SK-N-MC (cell line): Measurements from ENCODE around the gene CDKN2B-AS1.

Experiments
- DNase-seq: peaks from one replicate; pipeline ENCODE4 v3.0.0-alpha.2; 2011; ENCODE audit warnings: low read depth, low spot score
- H3K27ac ChIP-seq: fragments of 200-600 bp; sonication (generic); 2 replicates; pipeline ENCODE4 v1.5.1; 2016; ENCODE audit warnings: mixed run types
- H3K36me3 ChIP-seq: fragments of 200-600 bp; sonication (generic); 2 replicates; pipeline ENCODE4 v1.6.1; 2017; ENCODE audit warnings: antibody characterized with exemption, low read length, mixed read lengths; ENCODE audit not compliant: insufficient read depth
- H3K4me3 ChIP-seq: fragments of 200-600 bp; sonication (generic); 2 replicates; pipeline ENCODE4 v1.5.1; 2016
- H3K9ac ChIP-seq: fragments of 200-600 bp; sonication (generic); 2 replicates; pipeline ENCODE4 v1.8.0; 2017; ENCODE audit warnings: mixed run types, mixed read lengths; ENCODE audit not compliant: insufficient read length
- H3K9me3 ChIP-seq: fragments of 200-600 bp; sonication (generic); 2 replicates; pipeline ENCODE4 v1.6.1; 2017; ENCODE audit warnings: low read depth, mild to moderate bottlenecking, antibody characterized with exemption, low read length, moderate library complexity, mixed read lengths
- EZH2 ChIP-seq: fragments of 200-600 bp; sonication (generic); IDR thresholded peaks from one replicate; pipeline ENCODE4 v1.6.1; 2017; ENCODE audit warnings: antibody characterized with exemption
- FOXP2 ChIP-seq: optimal IDR thresholded peaks from 2 replicates; pipeline ENCODE3; 2011; ENCODE audit warnings: mild to moderate bottlenecking, moderate library complexity; ENCODE audit not compliant: insufficient read depth; ENCODE audit errors: extremely low read length, control extremely low read depth
- POLR2AphosphoS5 ChIP-seq: IDR thresholded peaks from 2 replicates; pipeline ENCODE4 v1.6.1; 2012; ENCODE audit warnings: mild to moderate bottlenecking, low read depth, low read length, borderline replicate concordance

CDKN2B-AS1 gene

GRCh38 chr9:21974722-21975409 lies 19.7 kb upstream of the CDKN2B-AS1 start:
- Histone ChIP-seq H3K9ac (peak overlapping the region; percentile 86), H3K36me3 (peaks cover 27% of the 10 kb centered on the region), H3K27ac (peak overlapping the region; percentile 70), H3K4me3 (peak overlapping the region; percentile 85), H3K9me3 (no peaks in the 10 kb centered on the region)
- TF ChIP-seq EZH2 = no peak
- TF ChIP-seq FOXP2 = no peak
- TF ChIP-seq POLR2AphosphoS5 = peak; percentile 63; the same call in 1 of the 2 replicates
- DNase-seq = no peak

- Histone ChIP-seq H3K27ac (no peak overlapping the region), H3K9me3 (no peaks in the 10 kb centered on the region), H3K9ac (no peak overlapping the region), H3K36me3 (peaks cover 13% of the 10 kb centered on the region), H3K4me3 (no peak overlapping the region)
- TF ChIP-seq FOXP2 (no peak), POLR2AphosphoS5 (no peak), EZH2 (no peak)
- no peak for DNase-seq
Observed at GRCh38 chr9:21976334-21976875, 18.2 kb upstream of the CDKN2B-AS1 start.

DNA sequence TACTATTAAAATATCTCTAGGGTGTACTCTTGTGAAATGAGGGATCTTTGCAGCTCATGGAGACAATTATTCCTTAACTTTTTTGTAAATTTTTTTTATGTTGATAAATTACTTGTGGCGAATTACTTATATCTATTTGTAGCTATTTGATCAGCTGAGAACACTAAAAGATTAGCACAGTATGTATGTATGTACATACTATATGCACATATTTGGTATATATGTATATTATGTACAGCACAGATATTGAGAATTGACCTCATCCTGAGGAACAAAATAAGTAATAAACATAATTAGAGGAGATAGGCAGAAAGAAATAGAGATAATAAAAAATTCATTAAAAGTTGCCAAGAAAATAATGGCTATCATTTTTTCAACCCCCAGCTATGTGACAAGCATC lies 12.2 kb upstream of the CDKN2B-AS1 start:
- Histone ChIP-seq H3K9ac (no peak overlapping the region), H3K27ac (peak overlapping the region; percentile 79; the same call in 1 of the 2 replicates), H3K4me3 (no peak overlapping the region), H3K9me3 (no peaks in the 10 kb centered on the region), H3K36me3 (0 out of 2 replicates have a peak, but pooled peaks cover 7% of the 10 kb centered on the region)
- no peak for TF ChIP-seq POLR2AphosphoS5
- DNase-seq = no peak

DNA sequence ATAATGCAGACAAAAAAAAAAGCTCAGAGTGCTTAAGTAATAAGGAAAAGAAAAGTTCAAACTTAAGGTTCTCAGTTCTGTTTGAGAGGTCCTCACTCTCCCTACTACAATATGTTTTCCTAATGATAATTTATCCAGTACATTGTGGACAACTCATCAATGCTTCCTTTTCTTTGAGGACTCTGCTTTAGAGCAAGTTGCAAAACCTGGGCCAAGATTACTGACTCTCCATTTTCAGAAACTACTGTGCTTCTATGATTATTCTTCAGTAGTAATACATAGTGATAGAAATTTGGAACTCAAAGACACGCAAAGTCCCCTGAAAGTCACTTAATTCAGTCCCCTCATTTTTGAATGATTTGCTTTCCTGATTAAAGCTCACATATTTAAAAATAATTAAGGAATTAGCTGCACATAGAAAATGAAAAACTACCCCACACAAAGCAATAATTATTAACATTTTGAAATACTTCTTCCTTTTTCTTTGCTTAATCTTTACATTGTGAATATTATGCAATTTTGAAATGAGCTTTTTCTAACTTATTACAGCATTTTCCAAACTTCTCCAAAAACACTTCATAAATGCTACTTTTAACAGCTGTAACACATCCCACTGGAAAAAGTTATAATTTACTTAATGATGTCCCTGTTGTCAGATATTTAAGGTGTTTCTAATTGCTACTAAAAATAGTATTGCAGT lies 11.6 kb upstream of the CDKN2B-AS1 start:
- no peak for TF ChIP-seq EZH2
- no peak for TF ChIP-seq FOXP2
- no peak for TF ChIP-seq POLR2AphosphoS5
- Histone ChIP-seq H3K27ac (peak overlapping the region; percentile 79), H3K9me3 (no peaks in the 10 kb centered on the region), H3K4me3 (peak overlapping the region; percentile 21), H3K36me3 (0 out of 2 replicates have a peak, but pooled peaks cover 7% of the 10 kb centered on the region), H3K9ac (peak overlapping the region; percentile 24)
- DNase-seq = no peak

GRCh38 chr9:21983561-21983935 lies 11.0 kb upstream of the CDKN2B-AS1 start:
- peak overlapping the region; percentile 21; the same call in 1 of the 2 replicates for H3K4me3 ChIP-seq
- no peak for DNase-seq
- no peaks in the 10 kb centered on the region for H3K9me3 ChIP-seq
- no peak overlapping the region for H3K9ac ChIP-seq
- H3K36me3 ChIP-seq = 0 out of 2 replicates have a peak, but pooled peaks cover 7% of the 10 kb centered on the region
- TF ChIP-seq FOXP2 = no peak
- no peak for TF ChIP-seq POLR2AphosphoS5
- TF ChIP-seq EZH2 = no peak
- H3K27ac ChIP-seq = peak overlapping the region; percentile 79

- 0 out of 2 replicates have a peak, but pooled peaks cover 7% of the 10 kb centered on the region for H3K36me3 ChIP-seq
- no peak overlapping the region for H3K9ac ChIP-seq
- no peaks in the 10 kb centered on the region for H3K9me3 ChIP-seq
- DNase-seq = no peak
- peak overlapping the region; percentile 79 for H3K27ac ChIP-seq
- peak overlapping the region; percentile 36 for H3K4me3 ChIP-seq
- TF ChIP-seq FOXP2 (no peak), POLR2AphosphoS5 (no peak)
Observed at GRCh38 chr9:21984101-21984500, 10.5 kb upstream of the CDKN2B-AS1 start.

GRCh38 chr9:21985964-21986667 lies 8.5 kb upstream of the CDKN2B-AS1 start:
- peak overlapping the region; percentile 85 for H3K9ac ChIP-seq
- H3K36me3 ChIP-seq = peaks cover 11% of the 10 kb centered on the region
- H3K4me3 ChIP-seq = peak overlapping the region; percentile 80
- no peaks in the 10 kb centered on the region for H3K9me3 ChIP-seq
- TF ChIP-seq POLR2AphosphoS5 (no peak), FOXP2 (no peak), EZH2 (no peak)
- peak overlapping the region; percentile 96 for H3K27ac ChIP-seq
- no peak for DNase-seq

- Histone ChIP-seq H3K9me3 (no peaks in the 10 kb centered on the region), H3K27ac (peak overlapping the region; percentile 96), H3K36me3 (peaks cover 11% of the 10 kb centered on the region), H3K4me3 (peak overlapping the region; percentile 80), H3K9ac (peak overlapping the region; percentile 85)
- TF ChIP-seq FOXP2 (no peak), POLR2AphosphoS5 (no peak), EZH2 (no peak)
- DNase-seq = no peak
Observed at GRCh38 chr9:21988056-21988990, 6.3 kb upstream of the CDKN2B-AS1 start.
